ENCODE results near the gene STX17.

DNA sequence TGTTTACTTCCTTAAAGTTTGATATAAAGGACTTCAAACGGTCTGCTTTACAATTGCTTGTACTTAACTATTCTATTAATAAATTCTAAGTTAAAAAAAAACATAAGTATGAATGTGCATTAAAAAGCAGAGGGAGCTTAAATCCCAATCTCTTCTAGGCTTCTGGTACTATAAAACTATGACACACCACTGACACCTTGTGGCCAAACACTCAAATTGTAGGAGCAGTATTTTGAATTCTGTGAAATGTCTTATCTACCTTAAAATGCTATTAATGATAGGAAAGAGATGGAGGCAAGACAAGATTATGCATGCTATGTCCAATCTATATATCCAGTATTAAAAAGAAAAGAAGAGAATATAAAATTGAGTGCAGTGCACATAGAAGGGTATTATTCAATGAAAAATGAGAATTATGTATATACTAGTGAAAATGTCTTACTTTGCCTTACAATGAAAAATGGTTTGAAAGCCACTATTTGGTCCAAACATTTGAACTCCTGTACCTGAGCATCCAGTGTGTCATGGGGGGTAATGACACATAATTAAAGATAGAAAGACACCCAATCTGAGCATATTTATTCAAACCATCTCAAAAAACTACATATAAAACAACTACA, 104.7 kb downstream of the STX17 start:
- TF ChIP-seq POLR2A (IDR thresholded peaks at IDR 0.05; ENCODE audit: low read length) (no peak), GATA1 (IDR thresholded peaks at IDR 0.05; ENCODE audit: low read depth, low read length) (no peak)

Data from erythroblast (primary cell).